Activated naive CD8-positive, alpha-beta T cell (primary cell): ENCODE data around the gene SCAF8.
"Not testable (repeated sequence)": the region's sequence is repeated elsewhere in the genome, so short reads cannot be mapped to it uniquely, and the experiment has no call there.

Experiments used
- H3K27ac Mint-ChIP-seq: one replicate; pipeline ENCODE4 v1.8.0; 2021; ENCODE audit warnings: mixed read lengths
- H3K27me3 Mint-ChIP-seq: one replicate; pipeline ENCODE4 v1.8.0; 2021; ENCODE audit warnings: mixed read lengths
- H3K36me3 Mint-ChIP-seq: one replicate; pipeline ENCODE4 v1.8.0; 2021; ENCODE audit warnings: mixed read lengths
- H3K4me1 Mint-ChIP-seq: one replicate; pipeline ENCODE4 v1.8.0; 2021; ENCODE audit warnings: low read depth, mixed read lengths
- H3K4me3 Mint-ChIP-seq: one replicate; pipeline ENCODE4 v1.8.0; 2021; ENCODE audit warnings: mild to moderate bottlenecking, mixed read lengths
- H3K9me3 Mint-ChIP-seq: one replicate; pipeline ENCODE4 v1.8.0; 2021; ENCODE audit warnings: low read depth, mixed read lengths

The SCAF8 gene

GRCh38 chr6:154751011-154751800 lies 18.0 kb downstream of the SCAF8 start:
- no peak overlapping the region for H3K27ac Mint-ChIP-seq
- H3K27me3 Mint-ChIP-seq: no peaks in the 10 kb centered on the region
- H3K4me3 Mint-ChIP-seq: no peak overlapping the region
- H3K9me3 Mint-ChIP-seq: no peaks in the 10 kb centered on the region
- no peaks in the 10 kb centered on the region for H3K36me3 Mint-ChIP-seq
- peaks cover 77% of the 10 kb centered on the region for H3K4me1 Mint-ChIP-seq

GRCh38 chr6:154752022-154752421 lies 18.8 kb downstream of the SCAF8 start:
- Mint-ChIP-seq H3K9me3 (no peaks in the 10 kb centered on the region), H3K36me3 (no peaks in the 10 kb centered on the region), H3K4me3 (no peak overlapping the region), H3K4me1 (peaks cover 74% of the 10 kb centered on the region), H3K27ac (no peak overlapping the region), H3K27me3 (no peaks in the 10 kb centered on the region)

- H3K27me3 Mint-ChIP-seq: no peaks in the 10 kb centered on the region
- H3K4me3 Mint-ChIP-seq: no peak overlapping the region
- H3K27ac Mint-ChIP-seq: no peak overlapping the region
- peaks cover 79% of the 10 kb centered on the region for H3K4me1 Mint-ChIP-seq
- H3K36me3 Mint-ChIP-seq: peaks cover 5% of the 10 kb centered on the region
- H3K9me3 Mint-ChIP-seq: no peaks in the 10 kb centered on the region
Observed at GRCh38 chr6:154754152-154754551, 20.9 kb downstream of the SCAF8 start.

GRCh38 chr6:154757352-154758050 lies 24.3 kb downstream of the SCAF8 start:
- H3K4me3 Mint-ChIP-seq: no peak overlapping the region
- H3K27me3 Mint-ChIP-seq: no peaks in the 10 kb centered on the region
- H3K4me1 Mint-ChIP-seq: peaks cover 64% of the 10 kb centered on the region
- H3K9me3 Mint-ChIP-seq: no peaks in the 10 kb centered on the region
- H3K27ac Mint-ChIP-seq: peak overlapping the region; percentile 55
- H3K36me3 Mint-ChIP-seq: peaks cover 7% of the 10 kb centered on the region

GRCh38 chr6:154758125-154758524 lies 24.9 kb downstream of the SCAF8 start:
- no peaks in the 10 kb centered on the region for H3K27me3 Mint-ChIP-seq
- no peaks in the 10 kb centered on the region for H3K9me3 Mint-ChIP-seq
- H3K4me1 Mint-ChIP-seq: peaks cover 68% of the 10 kb centered on the region
- peaks cover 7% of the 10 kb centered on the region for H3K36me3 Mint-ChIP-seq
- H3K27ac Mint-ChIP-seq: peak overlapping the region; percentile 36
- no peak overlapping the region for H3K4me3 Mint-ChIP-seq

GRCh38 chr6:154763650-154764049 lies 30.4 kb downstream of the SCAF8 start:
- Mint-ChIP-seq H3K27me3 (no peaks in the 10 kb centered on the region), H3K4me1 (peaks cover 75% of the 10 kb centered on the region), H3K4me3 (peak overlapping the region; percentile 33), H3K9me3 (no peaks in the 10 kb centered on the region), H3K27ac (peak overlapping the region; percentile 13), H3K36me3 (peaks cover 5% of the 10 kb centered on the region)

- peaks cover 80% of the 10 kb centered on the region for H3K4me1 Mint-ChIP-seq
- H3K27ac Mint-ChIP-seq: peak overlapping the region; percentile 54
- H3K27me3 Mint-ChIP-seq: no peaks in the 10 kb centered on the region
Observed at GRCh38 chr6:154765273-154765672, 32.1 kb downstream of the SCAF8 start.

GRCh38 chr6:154766288-154766687 lies 33.1 kb downstream of the SCAF8 start:
- H3K4me1 Mint-ChIP-seq: peaks cover 79% of the 10 kb centered on the region
- H3K9me3 Mint-ChIP-seq: no peaks in the 10 kb centered on the region
- no peak overlapping the region for H3K27ac Mint-ChIP-seq
- no peaks in the 10 kb centered on the region for H3K27me3 Mint-ChIP-seq
- H3K36me3 Mint-ChIP-seq: peaks cover 5% of the 10 kb centered on the region
- H3K4me3 Mint-ChIP-seq: no peak overlapping the region

More at GRCh38 chr6:154765273-154765672, 32.1 kb downstream of the SCAF8 start:
- peaks cover 5% of the 10 kb centered on the region for H3K36me3 Mint-ChIP-seq
- no peak overlapping the region for H3K4me3 Mint-ChIP-seq
- no peaks in the 10 kb centered on the region for H3K9me3 Mint-ChIP-seq

- Mint-ChIP-seq H3K27ac (no peak overlapping the region), H3K36me3 (peaks cover 3% of the 10 kb centered on the region), H3K4me3 (peak overlapping the region; percentile 10), H3K9me3 (no peaks in the 10 kb centered on the region), H3K4me1 (peaks cover 83% of the 10 kb centered on the region), H3K27me3 (no peaks in the 10 kb centered on the region)
Observed at GRCh38 chr6:154767003-154767723, 33.9 kb downstream of the SCAF8 start.

- H3K9me3 Mint-ChIP-seq: no peaks in the 10 kb centered on the region
- H3K36me3 Mint-ChIP-seq: peaks cover 2% of the 10 kb centered on the region
- H3K27ac Mint-ChIP-seq: peak overlapping the region; percentile 28
- peaks cover 81% of the 10 kb centered on the region for H3K4me1 Mint-ChIP-seq
- H3K27me3 Mint-ChIP-seq: no peaks in the 10 kb centered on the region
- no peak overlapping the region for H3K4me3 Mint-ChIP-seq
Observed at GRCh38 chr6:154768280-154768679, 35.1 kb downstream of the SCAF8 start.

- Mint-ChIP-seq H3K27ac (peak overlapping the region; percentile 66), H3K27me3 (no peaks in the 10 kb centered on the region), H3K36me3 (peaks cover 7% of the 10 kb centered on the region), H3K9me3 (no peaks in the 10 kb centered on the region), H3K4me3 (peak overlapping the region; percentile 15), H3K4me1 (peaks cover 56% of the 10 kb centered on the region)
Observed at GRCh38 chr6:154773610-154774089, 40.4 kb downstream of the SCAF8 start.

- not testable (repeated sequence) for H3K9me3 Mint-ChIP-seq, H3K4me3 Mint-ChIP-seq, H3K27ac Mint-ChIP-seq, H3K27me3 Mint-ChIP-seq
- Mint-ChIP-seq H3K36me3 (peaks cover 16% of the 10 kb centered on the region), H3K4me1 (peaks cover 49% of the 10 kb centered on the region)
Observed at GRCh38 chr6:154779157-154779556, 45.9 kb downstream of the SCAF8 start.

- Mint-ChIP-seq H3K4me3 (no peak overlapping the region), H3K4me1 (peaks cover 56% of the 10 kb centered on the region), H3K9me3 (no peaks in the 10 kb centered on the region)
Observed at GRCh38 chr6:154782193-154782592, 49.0 kb downstream of the SCAF8 start.

GRCh38 chr6:154783229-154783628 lies 50.0 kb downstream of the SCAF8 start:
- Mint-ChIP-seq H3K27ac (no peak overlapping the region), H3K4me1 (peaks cover 56% of the 10 kb centered on the region), H3K4me3 (no peak overlapping the region), H3K27me3 (no peaks in the 10 kb centered on the region), H3K9me3 (no peaks in the 10 kb centered on the region), H3K36me3 (peaks cover 16% of the 10 kb centered on the region)

More at GRCh38 chr6:154782193-154782592, 49.0 kb downstream of the SCAF8 start:
- Mint-ChIP-seq H3K27ac (peak overlapping the region; percentile 55), H3K27me3 (no peaks in the 10 kb centered on the region), H3K36me3 (peaks cover 18% of the 10 kb centered on the region)

GRCh38 chr6:154785075-154785474 lies 51.9 kb downstream of the SCAF8 start:
- Mint-ChIP-seq H3K36me3 (peaks cover 13% of the 10 kb centered on the region), H3K27me3 (no peaks in the 10 kb centered on the region), H3K9me3 (no peaks in the 10 kb centered on the region), H3K4me1 (peaks cover 56% of the 10 kb centered on the region), H3K4me3 (no peak overlapping the region), H3K27ac (peak overlapping the region; percentile 61)
